Subcutaneous adipose tissue (tissue), 4 donors: Measurements from ENCODE around the gene RASSF4. TPM values are rescaled to one million over a fixed set of nuclear protein-coding genes. Genes with fewer than 3 reads are reported as not detected.

Experiments used
- CTCF ChIP-seq: fragments of 450-650 bp; IDR thresholded peaks from one replicate; pipeline ENCODE4 v1.5.1; 2016; ENCODE audit warnings: low read depth, mild to moderate bottlenecking, control low read depth, antibody characterized with exemption, moderate library complexity
- total RNA-seq, 4 donors: library from RNA; depleted of rRNA; stranded (reverse); fragments of >200 nt; gene quantifications; one replicate each; pipeline ENCODE4 v1.1.0, GENCODE V29; 2016

The RASSF4 gene
- total RNA-seq, 4 donors from 2014 or later: 81.0 to 346 (median 156) TPM

GRCh38 chr10:44916429-44916828 is 43.2 kb upstream of the RASSF4 start:
- TF ChIP-seq CTCF: no peak

GRCh38 chr10:44917848-44918247 is 41.8 kb upstream of the RASSF4 start:
- no peak for TF ChIP-seq CTCF

- no peak for TF ChIP-seq CTCF
These were observed 39.4 kb upstream of the RASSF4 start for GRCh38 chr10:44920252-44920651.

GRCh38 chr10:44921061-44921460 is 38.5 kb upstream of the RASSF4 start:
- TF ChIP-seq CTCF: no peak

GRCh38 chr10:44921506-44921905 is 38.1 kb upstream of the RASSF4 start:
- TF ChIP-seq CTCF: no peak

GRCh38 chr10:44922021-44922420 is 37.6 kb upstream of the RASSF4 start:
- TF ChIP-seq CTCF: no peak

- no peak for TF ChIP-seq CTCF
These were observed 36.6 kb upstream of the RASSF4 start for GRCh38 chr10:44922796-44923545.
